BLaER1 (cell line): ENCODE results near the gene DEGS2.

Experiments
- H3K27ac ChIP-seq: shearing (Covaris generic); formaldehyde crosslinking; 2 replicates; pipeline ENCODE4 v1.8.1; 2022
- H3K27me3 ChIP-seq: shearing (Covaris generic); formaldehyde crosslinking; 2 replicates; pipeline ENCODE4 v1.8.1; 2022
- H3K36me3 ChIP-seq: shearing (Covaris generic); formaldehyde crosslinking; 2 replicates; pipeline ENCODE4 v1.8.1; 2022
- H3K4me1 ChIP-seq: shearing (Covaris generic); formaldehyde crosslinking; 2 replicates; pipeline ENCODE4 v1.8.1; 2022
- H3K4me2 ChIP-seq: shearing (Covaris generic); formaldehyde crosslinking; 2 replicates; pipeline ENCODE4 v1.8.1; 2022
- H3K4me3 ChIP-seq: shearing (Covaris generic); formaldehyde crosslinking; 2 replicates; pipeline ENCODE4 v1.8.1; 2022
- H3K9ac ChIP-seq: shearing (Covaris generic); formaldehyde crosslinking; 2 replicates; pipeline ENCODE4 v1.8.1; 2022
- H3K9me3 ChIP-seq: shearing (Covaris generic); formaldehyde crosslinking; 2 replicates; pipeline ENCODE4 v1.8.1; 2022
- H4K20me1 ChIP-seq: shearing (Covaris generic); formaldehyde crosslinking; 2 replicates; pipeline ENCODE4 v1.8.1; 2022
- Cebpa-rat ChIP-seq: shearing (Covaris generic); IDR thresholded peaks from 2 replicates; pipeline ENCODE4 v1.8.1; 2022

Gene DEGS2

GRCh38 chr14:100135073-100135472 is 24.4 kb downstream of the DEGS2 start:
- H4K20me1 ChIP-seq, result peaks cover 39% of the 10 kb centered on the region
- H3K9me3 ChIP-seq, result no peaks in the 10 kb centered on the region
- H3K4me3 ChIP-seq, result no peak overlapping the region
- peak overlapping the region; percentile 43; the same call in 1 of the 2 replicates for H3K9ac ChIP-seq
- no peak for TF ChIP-seq Cebpa-rat
- peak overlapping the region; percentile 90 for H3K4me2 ChIP-seq
- H3K36me3 ChIP-seq, result peaks cover 96% of the 10 kb centered on the region
- H3K27me3 ChIP-seq, result no peaks in the 10 kb centered on the region
- H3K4me1 ChIP-seq, result peaks cover 99% of the 10 kb centered on the region
- H3K27ac ChIP-seq, result peak overlapping the region; percentile 42

DNA sequence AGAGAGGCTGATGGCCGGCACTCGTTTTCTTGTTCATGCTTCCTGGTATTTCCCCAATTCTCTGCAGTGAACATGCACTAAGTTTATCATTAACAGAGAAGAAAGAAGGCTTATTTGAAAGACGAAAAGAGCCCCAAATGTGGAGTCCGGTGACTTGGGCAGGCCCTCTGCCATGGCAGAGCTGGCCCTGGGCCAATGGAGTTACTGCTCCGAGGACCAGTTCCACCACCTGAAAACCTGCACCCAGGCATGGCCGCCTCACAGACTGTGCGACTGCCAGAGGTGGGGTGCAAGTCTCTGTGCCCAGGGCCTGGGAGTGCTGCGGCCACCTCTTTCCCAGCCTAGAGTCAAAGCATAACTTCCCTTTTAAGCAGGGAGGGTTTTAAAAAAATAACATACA is 24.9 kb downstream of the DEGS2 start:
- Histone ChIP-seq H3K36me3 (peaks cover 96% of the 10 kb centered on the region), H3K4me1 (peaks cover 99% of the 10 kb centered on the region), H3K4me3 (no peak overlapping the region), H3K9me3 (no peaks in the 10 kb centered on the region), H3K4me2 (peak overlapping the region; percentile 90), H3K27ac (peak overlapping the region; percentile 42), H3K27me3 (no peaks in the 10 kb centered on the region), H4K20me1 (peaks cover 39% of the 10 kb centered on the region), H3K9ac (peak overlapping the region; percentile 3; the same call in 1 of the 2 replicates)
- no peak for TF ChIP-seq Cebpa-rat

DNA sequence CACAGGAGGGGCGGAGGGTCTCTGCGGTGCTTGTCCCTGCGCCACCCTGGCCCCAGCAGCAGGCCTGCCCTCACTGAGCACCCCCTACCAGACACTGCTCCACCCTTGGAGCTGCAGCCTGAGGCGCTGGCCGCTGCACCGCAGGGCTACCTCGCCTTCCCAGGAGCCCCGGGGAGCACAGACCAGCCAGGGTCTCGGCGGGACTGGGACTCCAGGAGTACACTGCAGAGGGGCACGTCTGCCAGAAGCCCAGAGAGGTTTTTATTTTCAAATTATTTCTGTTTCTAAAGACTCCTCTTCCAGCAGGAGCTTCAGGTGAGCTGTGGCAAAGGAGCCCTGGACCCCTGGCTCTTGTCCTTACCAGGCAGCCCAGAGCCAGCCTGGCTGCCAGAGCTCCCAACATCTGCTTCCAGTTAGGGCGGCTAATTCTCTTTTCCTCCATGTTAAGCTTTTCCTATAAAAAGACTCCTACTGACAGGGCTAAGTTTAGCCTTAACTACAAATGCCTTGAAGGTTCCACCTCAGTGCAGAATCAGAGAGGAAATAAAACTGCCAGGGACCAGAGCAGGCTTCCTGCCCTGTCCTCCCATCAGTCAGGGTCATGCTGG is 26.4 kb downstream of the DEGS2 start:
- H3K27ac ChIP-seq, result peak overlapping the region; percentile 70
- H3K4me1 ChIP-seq, result peaks cover 99% of the 10 kb centered on the region
- peak overlapping the region; percentile 54 for H3K9ac ChIP-seq
- H3K36me3 ChIP-seq, result peaks cover 87% of the 10 kb centered on the region
- H3K9me3 ChIP-seq, result no peaks in the 10 kb centered on the region
- peak overlapping the region; percentile 40 for H3K4me3 ChIP-seq
- H3K27me3 ChIP-seq, result no peaks in the 10 kb centered on the region
- H3K4me2 ChIP-seq, result peak overlapping the region; percentile 90
- peaks cover 39% of the 10 kb centered on the region for H4K20me1 ChIP-seq
- TF ChIP-seq Cebpa-rat, result no peak

DNA sequence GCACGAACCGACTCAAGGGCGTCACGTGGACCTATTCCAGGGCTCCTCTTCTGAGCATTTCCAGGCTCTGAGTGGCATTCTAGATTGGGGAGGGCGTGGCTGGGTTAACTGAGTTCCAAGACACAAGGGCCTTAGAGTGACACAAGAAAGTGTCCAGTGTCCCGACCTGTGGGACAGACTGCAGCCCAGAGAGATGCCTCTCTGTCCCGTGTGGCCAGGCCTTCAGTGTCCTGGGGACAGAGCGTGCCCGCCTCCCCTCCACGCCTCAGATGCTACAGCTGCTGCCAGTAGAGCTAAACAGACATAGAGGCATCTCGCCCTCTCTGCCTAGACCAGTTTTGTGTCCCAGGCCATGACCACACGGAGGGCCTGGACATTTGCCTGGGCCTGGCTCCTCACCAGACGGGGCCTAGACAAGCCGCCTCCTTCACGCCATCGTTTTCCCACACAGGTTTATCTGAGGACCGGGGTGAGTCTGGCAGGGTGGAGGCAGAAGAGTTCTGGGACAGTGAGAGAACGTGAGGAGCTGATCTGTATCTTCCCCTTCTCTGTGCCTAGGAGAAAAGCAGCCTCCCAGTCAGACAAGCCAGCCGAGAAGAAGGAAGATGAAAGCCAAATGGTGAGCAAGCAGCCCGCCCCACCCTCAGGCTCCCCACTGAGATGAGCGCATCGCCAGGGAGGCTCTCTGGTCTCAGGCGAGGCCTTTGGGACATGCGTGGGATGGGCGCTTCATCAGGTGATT is 27.1 kb downstream of the DEGS2 start:
- no peak for TF ChIP-seq Cebpa-rat
- peaks cover 87% of the 10 kb centered on the region for H3K36me3 ChIP-seq
- no peaks in the 10 kb centered on the region for H3K9me3 ChIP-seq
- H3K4me3 ChIP-seq, result peak overlapping the region; percentile 40
- H3K27ac ChIP-seq, result peak overlapping the region; percentile 70
- H3K4me1 ChIP-seq, result peaks cover 99% of the 10 kb centered on the region
- peaks cover 39% of the 10 kb centered on the region for H4K20me1 ChIP-seq
- H3K4me2 ChIP-seq, result peak overlapping the region; percentile 90
- no peaks in the 10 kb centered on the region for H3K27me3 ChIP-seq
- H3K9ac ChIP-seq, result peak overlapping the region; percentile 54

DNA sequence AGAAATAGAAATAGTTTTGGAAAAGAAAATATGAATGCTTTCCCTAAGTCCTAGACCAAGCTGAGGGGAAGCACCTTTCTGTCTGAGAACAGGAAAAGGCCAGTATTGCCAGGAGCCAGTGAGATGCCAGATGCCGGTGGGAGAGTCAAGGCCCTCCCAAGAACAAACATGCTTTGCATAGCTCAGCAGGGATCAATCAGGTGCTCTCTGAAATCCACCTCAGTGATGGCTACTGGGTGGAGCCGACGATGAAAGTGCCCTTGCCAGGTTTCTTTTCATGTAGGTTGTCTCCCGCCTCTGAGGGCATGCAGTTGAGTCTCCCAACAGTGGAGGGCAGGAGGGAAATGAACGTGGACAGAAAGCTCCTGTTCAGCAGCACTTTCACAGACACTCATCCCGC is 28.3 kb downstream of the DEGS2 start:
- Histone ChIP-seq H4K20me1 (peaks cover 47% of the 10 kb centered on the region), H3K36me3 (peaks cover 87% of the 10 kb centered on the region), H3K9me3 (no peaks in the 10 kb centered on the region), H3K4me2 (peak overlapping the region; percentile 90), H3K9ac (no peak overlapping the region; the same call in 1 of the 2 replicates), H3K4me3 (no peak overlapping the region), H3K27ac (peak overlapping the region; percentile 70), H3K27me3 (no peaks in the 10 kb centered on the region), H3K4me1 (peaks cover 89% of the 10 kb centered on the region)
- no peak for TF ChIP-seq Cebpa-rat

DNA sequence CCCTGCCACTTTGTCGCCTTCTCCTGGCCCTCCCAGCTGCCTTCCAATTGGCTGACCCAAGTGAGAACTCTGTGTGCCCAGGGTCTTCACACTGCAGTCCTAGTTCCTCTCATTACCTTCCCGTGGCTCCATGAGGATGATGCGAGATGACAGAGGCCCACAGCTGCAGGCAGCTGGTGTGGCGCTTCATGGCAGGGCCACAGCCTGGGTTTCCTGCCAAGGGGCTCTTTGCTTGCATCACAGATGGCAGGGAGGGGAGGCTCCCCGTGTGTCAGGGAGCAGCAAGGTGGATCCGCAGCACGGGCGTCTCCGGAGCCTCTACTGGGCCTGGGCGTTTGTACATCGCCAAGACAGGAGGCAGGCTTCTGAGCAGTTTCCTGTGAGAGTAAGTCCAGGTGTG is 28.9 kb downstream of the DEGS2 start:
- H3K27ac ChIP-seq, result no peak overlapping the region
- TF ChIP-seq Cebpa-rat, result no peak
- H3K36me3 ChIP-seq, result peaks cover 87% of the 10 kb centered on the region
- no peak overlapping the region for H3K4me3 ChIP-seq
- peaks cover 83% of the 10 kb centered on the region for H3K4me1 ChIP-seq
- peak overlapping the region; percentile 90 for H3K4me2 ChIP-seq
- H3K9me3 ChIP-seq, result no peaks in the 10 kb centered on the region
- H4K20me1 ChIP-seq, result peaks cover 48% of the 10 kb centered on the region
- no peaks in the 10 kb centered on the region for H3K27me3 ChIP-seq
- H3K9ac ChIP-seq, result no peak overlapping the region

DNA sequence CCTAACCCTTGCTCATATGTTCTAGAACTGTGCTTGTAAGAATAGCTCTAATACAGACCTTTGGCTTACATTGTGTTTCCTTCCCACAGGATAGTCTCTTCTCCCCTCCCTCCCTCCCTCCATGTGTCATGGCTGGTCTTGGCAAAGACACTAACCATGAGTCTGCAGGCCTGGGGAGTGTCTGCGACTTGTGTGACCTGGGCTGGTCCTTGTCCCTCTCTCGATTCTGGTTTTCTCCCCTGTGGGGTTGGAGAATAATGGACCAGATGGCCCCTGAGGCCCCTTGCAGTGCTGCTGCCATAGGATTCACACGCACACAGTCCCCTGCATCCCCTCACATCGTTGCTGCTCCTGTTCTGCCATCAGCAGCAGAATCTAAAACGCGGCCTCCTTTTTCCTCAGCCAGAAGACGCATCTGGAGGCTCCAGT is 30.3 kb downstream of the DEGS2 start:
- H3K4me2 ChIP-seq, result peak overlapping the region; percentile 90
- H3K9me3 ChIP-seq, result no peaks in the 10 kb centered on the region
- H3K4me3 ChIP-seq, result no peak overlapping the region
- peak overlapping the region; percentile 59 for H3K27ac ChIP-seq
- TF ChIP-seq Cebpa-rat, result no peak
- H3K27me3 ChIP-seq, result no peaks in the 10 kb centered on the region
- 0 out of 2 replicates have a peak overlapping the region, but pooled peaks have one; percentile 48 for H3K9ac ChIP-seq
- peaks cover 69% of the 10 kb centered on the region for H3K4me1 ChIP-seq
- H3K36me3 ChIP-seq, result peaks cover 92% of the 10 kb centered on the region
- peaks cover 35% of the 10 kb centered on the region for H4K20me1 ChIP-seq

GRCh38 chr14:100128688-100129087 is 30.8 kb downstream of the DEGS2 start:
- H3K4me1 ChIP-seq, result peaks cover 64% of the 10 kb centered on the region
- no peak overlapping the region for H3K27ac ChIP-seq
- no peak overlapping the region for H3K4me3 ChIP-seq
- H3K27me3 ChIP-seq, result no peaks in the 10 kb centered on the region
- H4K20me1 ChIP-seq, result peaks cover 35% of the 10 kb centered on the region
- H3K9me3 ChIP-seq, result no peaks in the 10 kb centered on the region
- no peak for TF ChIP-seq Cebpa-rat
- peaks cover 92% of the 10 kb centered on the region for H3K36me3 ChIP-seq
- peak overlapping the region; percentile 90 for H3K4me2 ChIP-seq
- no peak overlapping the region for H3K9ac ChIP-seq

DNA sequence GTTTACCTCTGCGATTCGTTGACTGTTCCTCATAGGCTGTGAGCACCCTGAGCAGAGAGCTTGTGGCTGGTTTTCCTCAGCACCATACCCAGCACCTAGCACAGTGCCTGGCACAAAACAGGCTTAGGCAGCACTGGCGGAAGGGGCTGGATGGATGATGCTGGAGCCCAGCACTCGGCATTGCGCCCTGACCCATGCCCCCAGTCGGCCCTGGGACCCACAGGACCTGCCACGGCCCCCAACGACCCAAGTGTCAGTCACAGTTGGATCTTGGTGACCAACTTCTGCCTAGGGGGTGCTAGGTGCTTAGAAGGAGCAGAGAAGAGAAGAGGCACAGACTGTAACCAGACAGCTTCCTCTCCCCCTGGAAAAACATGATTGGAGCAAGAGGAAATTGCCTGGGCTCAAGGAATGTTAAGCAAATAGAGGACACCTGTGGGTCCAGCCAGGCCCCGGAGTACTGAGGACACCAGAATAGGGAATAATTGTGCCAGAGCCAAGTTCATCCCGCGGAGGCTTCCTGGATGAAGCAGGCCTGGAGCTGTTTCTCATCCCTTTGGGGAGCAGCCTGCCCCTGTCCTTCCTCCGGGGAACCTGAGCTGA is 31.5 kb downstream of the DEGS2 start:
- Histone ChIP-seq H4K20me1 (peaks cover 33% of the 10 kb centered on the region), H3K4me2 (peak overlapping the region; percentile 24; the same call in 1 of the 2 replicates), H3K9ac (0 out of 2 replicates have a peak overlapping the region, but pooled peaks have one; percentile 38), H3K4me3 (no peak overlapping the region), H3K27ac (no peak overlapping the region), H3K36me3 (peaks cover 92% of the 10 kb centered on the region), H3K27me3 (no peaks in the 10 kb centered on the region), H3K9me3 (no peaks in the 10 kb centered on the region), H3K4me1 (peaks cover 57% of the 10 kb centered on the region)
- no peak for TF ChIP-seq Cebpa-rat

DNA sequence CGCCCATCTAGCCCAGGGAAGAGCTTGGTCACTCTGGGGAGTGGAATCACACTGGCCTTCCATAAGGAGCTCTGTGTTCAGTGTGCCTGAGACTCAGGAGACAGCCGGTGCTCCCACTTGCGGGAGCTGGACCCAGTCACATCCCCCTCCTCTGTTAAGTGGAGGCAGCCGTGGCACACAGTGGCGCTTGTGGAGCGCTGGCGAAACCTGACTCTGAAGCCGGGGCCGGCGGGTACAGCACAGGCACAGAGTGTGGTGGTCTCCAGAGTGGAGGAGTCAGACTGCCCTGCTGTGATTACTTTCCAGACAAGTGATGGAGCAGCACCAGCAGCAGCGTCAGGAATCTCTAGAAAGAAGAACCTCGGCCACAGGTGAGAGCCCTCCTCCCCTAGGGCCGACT is 33.0 kb downstream of the DEGS2 start:
- Histone ChIP-seq H3K4me2 (no peak overlapping the region), H3K27ac (no peak overlapping the region), H3K9ac (no peak overlapping the region), H3K9me3 (no peaks in the 10 kb centered on the region), H4K20me1 (peaks cover 35% of the 10 kb centered on the region), H3K27me3 (no peaks in the 10 kb centered on the region), H3K4me3 (no peak overlapping the region), H3K4me1 (peaks cover 42% of the 10 kb centered on the region), H3K36me3 (peaks cover 92% of the 10 kb centered on the region)
- no peak for TF ChIP-seq Cebpa-rat
